NCI-H524 (cell line): ENCODE data around the gene ZNF500.
"Not testable (repeated sequence)": the region's sequence is repeated elsewhere in the genome, so short reads cannot be mapped to it uniquely, and the experiment has no call there.

Experiments used
- DNase-seq, 2 experiments: peaks; one replicate each; lab custom pipeline; 2025; lab: John Stamatoyannopoulos, UW

The ZNF500 gene

GRCh38 chr16:4796982-4797804 is 30.2 kb upstream of the ZNF500 start:
- DNase-seq, result no peak

GRCh38 chr16:4795828-4796572 is 29.0 kb upstream of the ZNF500 start:
- no peak for DNase-seq

GRCh38 chr16:4795181-4795827 is 28.3 kb upstream of the ZNF500 start, which contains the start of gene SMIM22:
TSS of gene SMIM22 (plus strand) at chr16:4795369. CDS start at chr16:4795735, 366 bp downstream.
- DNase-seq, result no peak

- no peak for DNase-seq
Measured at GRCh38 chr16:4792951-4793513, 26.1 kb upstream of the ZNF500 start.

- no peak for DNase-seq
Measured at GRCh38 chr16:4790871-4791270, 23.9 kb upstream of the ZNF500 start.

GRCh38 chr16:4790261-4790660 is 23.3 kb upstream of the ZNF500 start:
- no peak for DNase-seq

- DNase-seq, result no peak
Measured at GRCh38 chr16:4788910-4789309, 21.9 kb upstream of the ZNF500 start.

GRCh38 chr16:4788489-4788889 is 21.5 kb upstream of the ZNF500 start:
- DNase-seq, result no peak

GRCh38 chr16:4787627-4788482 is 20.9 kb upstream of the ZNF500 start, which contains the start of gene SEPTIN12:
TSS of gene SEPTIN12 (minus strand) at chr16:4788345. CDS start at chr16:4787645, 700 bp downstream.
- peak; percentile 98 to 99 for DNase-seq

- DNase-seq, result no peak
Measured at GRCh38 chr16:4787068-4787467, 20.1 kb upstream of the ZNF500 start.

- no peak for DNase-seq
Measured at GRCh38 chr16:4785758-4786433, 18.9 kb upstream of the ZNF500 start.

- DNase-seq, result not testable (repeated sequence)
Measured at GRCh38 chr16:4784444-4784987, 17.6 kb upstream of the ZNF500 start.

- no peak for DNase-seq
Measured at GRCh38 chr16:4783951-4784336, 17.0 kb upstream of the ZNF500 start.

- DNase-seq, result no peak
Measured at GRCh38 chr16:4783251-4783950, 16.4 kb upstream of the ZNF500 start.

GRCh38 chr16:4780235-4780634 is 13.3 kb upstream of the ZNF500 start:
- no peak for DNase-seq

GRCh38 chr16:4778050-4778392 is 11.1 kb upstream of the ZNF500 start:
- no peak for DNase-seq

GRCh38 chr16:4777339-4778049 is 10.5 kb upstream of the ZNF500 start:
- DNase-seq, result no peak

GRCh38 chr16:4776141-4776705 is 9.3 kb upstream of the ZNF500 start:
- DNase-seq, result no peak

GRCh38 chr16:4775005-4775404 is 8.0 kb upstream of the ZNF500 start:
- no peak for DNase-seq
